ENCODE results near the gene SFPQ. TPM values are rescaled to one million over a fixed set of nuclear protein-coding genes. Genes with fewer than 3 reads are reported as not detected.

Gene SFPQ, protein sequence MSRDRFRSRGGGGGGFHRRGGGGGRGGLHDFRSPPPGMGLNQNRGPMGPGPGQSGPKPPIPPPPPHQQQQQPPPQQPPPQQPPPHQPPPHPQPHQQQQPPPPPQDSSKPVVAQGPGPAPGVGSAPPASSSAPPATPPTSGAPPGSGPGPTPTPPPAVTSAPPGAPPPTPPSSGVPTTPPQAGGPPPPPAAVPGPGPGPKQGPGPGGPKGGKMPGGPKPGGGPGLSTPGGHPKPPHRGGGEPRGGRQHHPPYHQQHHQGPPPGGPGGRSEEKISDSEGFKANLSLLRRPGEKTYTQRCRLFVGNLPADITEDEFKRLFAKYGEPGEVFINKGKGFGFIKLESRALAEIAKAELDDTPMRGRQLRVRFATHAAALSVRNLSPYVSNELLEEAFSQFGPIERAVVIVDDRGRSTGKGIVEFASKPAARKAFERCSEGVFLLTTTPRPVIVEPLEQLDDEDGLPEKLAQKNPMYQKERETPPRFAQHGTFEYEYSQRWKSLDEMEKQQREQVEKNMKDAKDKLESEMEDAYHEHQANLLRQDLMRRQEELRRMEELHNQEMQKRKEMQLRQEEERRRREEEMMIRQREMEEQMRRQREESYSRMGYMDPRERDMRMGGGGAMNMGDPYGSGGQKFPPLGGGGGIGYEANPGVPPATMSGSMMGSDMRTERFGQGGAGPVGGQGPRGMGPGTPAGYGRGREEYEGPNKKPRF
- total RNA-seq (2021) (354 to 487 TPM (median 486 TPM) in 3 replicates), Bru-seq, nascent RNA (percentile 100 among the genes with signal in this experiment)
- long read RNA-seq, experiment 1, transcript SFPQ-208 (4 exons, 693 nt), result minor isoform, 12 of 1,739 reads
- long read RNA-seq, experiment 1, transcript SFPQ-201 (10 exons, 3,747 nt), result major isoform, 1,356 of 1,739 reads
- long read RNA-seq, experiment 1, transcript SFPQ-203 (3 exons, 1,431 nt), result minor isoform, 52 of 1,739 reads
- long read RNA-seq, experiment 1, transcript SFPQ-205 (3 exons, 2,835 nt), result minor isoform, 82 of 1,739 reads
- long read RNA-seq, experiment 1, partial matches to known transcripts, result 126 of 1,739 reads
- long read RNA-seq, experiment 1, other reads (novel, unspliced or antisense), result 97 of 1,739 reads
- long read RNA-seq, experiment 2, transcript SFPQ-205 (3 exons, 2,835 nt), result minor isoform, 25 of 533 reads
- long read RNA-seq, experiment 2, transcript SFPQ-210 (4 exons, 434 nt), result minor isoform, 9 of 533 reads
- long read RNA-seq, experiment 2, transcript SFPQ-203 (3 exons, 1,431 nt), result minor isoform, 31 of 533 reads
- long read RNA-seq, experiment 2, transcript SFPQ-201 (10 exons, 3,747 nt), result major isoform, 164 of 533 reads
- long read RNA-seq, experiment 2, partial matches to known transcripts, result 218 of 533 reads
- long read RNA-seq, experiment 2, other reads (novel, unspliced or antisense), result 79 of 533 reads
- long read RNA-seq, experiment 3, partial matches to known transcripts, result 103 of 115 reads
- long read RNA-seq, experiment 3, other reads (novel, unspliced or antisense), result 12 of 115 reads

GRCh38 chr1:35192853-35193664 lies at the start of gene SFPQ:
Gene SFPQ (minus strand): TSS chr1:35193145. CDS start chr1:35193049, 96 bp downstream.
- Mint-ChIP-seq H3K27me3 (ENCODE audit: low read depth) (peaks cover 16% of the 10 kb centered on the region), H3K9me3 (no peaks in the 10 kb centered on the region), H3K4me1 (peaks cover 39% of the 10 kb centered on the region), H3K27ac (peak within 1 kb of the TSS; percentile 85), H3K4me3 (peak within 1 kb of the TSS; percentile 81), H3K36me3 (peaks cover 38% of the 10 kb centered on the region)
- peak; percentile 98 for ATAC-seq
- ChIA-PET CTCF (interaction anchor here (0.5 to 1.4 kb wide), 3 partner anchors 9 to 261 kb away, joined by 3 to 7 read pairs (median 3); no protein-coding TSS in a partner anchor), POLR2A (interaction anchor here (0.6 to 1.1 kb wide), 10 partner anchors 9 to 340 kb away, joined by 3 to 4 read pairs (median 3); partner anchors contain the start of genes ZMYM4 and ZMYM6)
- DNase-seq (ENCODE audit: low spot score), result peak; percentile 97
- TF ChIP-seq, protein P1, sequence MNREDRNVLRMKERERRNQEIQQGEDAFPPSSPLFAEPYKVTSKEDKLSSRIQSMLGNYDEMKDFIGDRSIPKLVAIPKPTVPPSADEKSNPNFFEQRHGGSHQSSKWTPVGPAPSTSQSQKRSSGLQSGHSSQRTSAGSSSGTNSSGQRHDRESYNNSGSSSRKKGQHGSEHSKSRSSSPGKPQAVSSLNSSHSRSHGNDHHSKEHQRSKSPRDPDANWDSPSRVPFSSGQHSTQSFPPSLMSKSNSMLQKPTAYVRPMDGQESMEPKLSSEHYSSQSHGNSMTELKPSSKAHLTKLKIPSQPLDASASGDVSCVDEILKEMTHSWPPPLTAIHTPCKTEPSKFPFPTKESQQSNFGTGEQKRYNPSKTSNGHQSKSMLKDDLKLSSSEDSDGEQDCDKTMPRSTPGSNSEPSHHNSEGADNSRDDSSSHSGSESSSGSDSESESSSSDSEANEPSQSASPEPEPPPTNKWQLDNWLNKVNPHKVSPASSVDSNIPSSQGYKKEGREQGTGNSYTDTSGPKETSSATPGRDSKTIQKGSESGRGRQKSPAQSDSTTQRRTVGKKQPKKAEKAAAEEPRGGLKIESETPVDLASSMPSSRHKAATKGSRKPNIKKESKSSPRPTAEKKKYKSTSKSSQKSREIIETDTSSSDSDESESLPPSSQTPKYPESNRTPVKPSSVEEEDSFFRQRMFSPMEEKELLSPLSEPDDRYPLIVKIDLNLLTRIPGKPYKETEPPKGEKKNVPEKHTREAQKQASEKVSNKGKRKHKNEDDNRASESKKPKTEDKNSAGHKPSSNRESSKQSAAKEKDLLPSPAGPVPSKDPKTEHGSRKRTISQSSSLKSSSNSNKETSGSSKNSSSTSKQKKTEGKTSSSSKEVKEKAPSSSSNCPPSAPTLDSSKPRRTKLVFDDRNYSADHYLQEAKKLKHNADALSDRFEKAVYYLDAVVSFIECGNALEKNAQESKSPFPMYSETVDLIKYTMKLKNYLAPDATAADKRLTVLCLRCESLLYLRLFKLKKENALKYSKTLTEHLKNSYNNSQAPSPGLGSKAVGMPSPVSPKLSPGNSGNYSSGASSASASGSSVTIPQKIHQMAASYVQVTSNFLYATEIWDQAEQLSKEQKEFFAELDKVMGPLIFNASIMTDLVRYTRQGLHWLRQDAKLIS (CRISPR knock-in tag; IDR thresholded peaks at IDR 0.05; ENCODE audit: borderline replicate concordance), result no peak
- TF ChIP-seq SMAD3 (CRISPR knock-in tag; IDR thresholded peaks at IDR 0.05; ENCODE audit: borderline replicate concordance) (peak; percentile 73; the same call in 1 of the 2 replicates), TCF7 (CRISPR knock-in tag; IDR thresholded peaks at IDR 0.05; ENCODE audit: low read depth) (0 out of 2 replicates have a peak, but pooled peaks have one; percentile 17), ZBTB43 (CRISPR knock-in tag; IDR thresholded peaks at IDR 0.05) (peak; percentile 66; the same call in 1 of the 2 replicates), ZNF232 (CRISPR knock-in tag; IDR thresholded peaks at IDR 0.05) (peak; percentile 85; the same call in 1 of the 2 replicates), TEAD1 (CRISPR knock-in tag; IDR thresholded peaks at IDR 0.05) (peak; percentile 69; the same call in 1 of the 2 replicates), MXD4 (CRISPR knock-in tag; IDR thresholded peaks at IDR 0.05; ENCODE audit: borderline replicate concordance) (no peak), ELF4 (CRISPR knock-in tag; IDR thresholded peaks at IDR 0.05; ENCODE audit: low read depth) (no peak), ZNF671 (CRISPR knock-in tag; IDR thresholded peaks at IDR 0.05) (no peak), CREM (CRISPR knock-in tag; IDR thresholded peaks at IDR 0.05) (peak; percentile 83), FOXK1 (CRISPR knock-in tag; IDR thresholded peaks at IDR 0.05) (peak; percentile 57), ZNF423 (CRISPR knock-in tag; IDR thresholded peaks at IDR 0.05) (no peak), ZNF416 (CRISPR knock-in tag; IDR thresholded peaks at IDR 0.05) (peak; percentile 66; the same call in 1 of the 2 replicates), FOXP4 (CRISPR knock-in tag; IDR thresholded peaks at IDR 0.05) (peak; percentile 88; the same call in 1 of the 2 replicates)
- TF ChIP-seq, protein P2, sequence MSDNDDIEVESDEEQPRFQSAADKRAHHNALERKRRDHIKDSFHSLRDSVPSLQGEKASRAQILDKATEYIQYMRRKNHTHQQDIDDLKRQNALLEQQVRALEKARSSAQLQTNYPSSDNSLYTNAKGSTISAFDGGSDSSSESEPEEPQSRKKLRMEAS (CRISPR knock-in tag; IDR thresholded peaks at IDR 0.05), result peak; percentile 83
- TF ChIP-seq, protein P3, sequence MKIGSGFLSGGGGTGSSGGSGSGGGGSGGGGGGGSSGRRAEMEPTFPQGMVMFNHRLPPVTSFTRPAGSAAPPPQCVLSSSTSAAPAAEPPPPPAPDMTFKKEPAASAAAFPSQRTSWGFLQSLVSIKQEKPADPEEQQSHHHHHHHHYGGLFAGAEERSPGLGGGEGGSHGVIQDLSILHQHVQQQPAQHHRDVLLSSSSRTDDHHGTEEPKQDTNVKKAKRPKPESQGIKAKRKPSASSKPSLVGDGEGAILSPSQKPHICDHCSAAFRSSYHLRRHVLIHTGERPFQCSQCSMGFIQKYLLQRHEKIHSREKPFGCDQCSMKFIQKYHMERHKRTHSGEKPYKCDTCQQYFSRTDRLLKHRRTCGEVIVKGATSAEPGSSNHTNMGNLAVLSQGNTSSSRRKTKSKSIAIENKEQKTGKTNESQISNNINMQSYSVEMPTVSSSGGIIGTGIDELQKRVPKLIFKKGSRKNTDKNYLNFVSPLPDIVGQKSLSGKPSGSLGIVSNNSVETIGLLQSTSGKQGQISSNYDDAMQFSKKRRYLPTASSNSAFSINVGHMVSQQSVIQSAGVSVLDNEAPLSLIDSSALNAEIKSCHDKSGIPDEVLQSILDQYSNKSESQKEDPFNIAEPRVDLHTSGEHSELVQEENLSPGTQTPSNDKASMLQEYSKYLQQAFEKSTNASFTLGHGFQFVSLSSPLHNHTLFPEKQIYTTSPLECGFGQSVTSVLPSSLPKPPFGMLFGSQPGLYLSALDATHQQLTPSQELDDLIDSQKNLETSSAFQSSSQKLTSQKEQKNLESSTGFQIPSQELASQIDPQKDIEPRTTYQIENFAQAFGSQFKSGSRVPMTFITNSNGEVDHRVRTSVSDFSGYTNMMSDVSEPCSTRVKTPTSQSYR (CRISPR knock-in tag; IDR thresholded peaks at IDR 0.05), result peak; percentile 45; the same call in 1 of the 2 replicates
